Gastroesophageal sphincter (tissue), 4 donors: Measurements from ENCODE around the gene MT1E. TPM values are rescaled to one million over a fixed set of nuclear protein-coding genes. Genes with fewer than 3 reads are reported as not detected.

ENCODE experiments used
- ATAC-seq: fragments of 150-250 bp; one replicate; pipeline ENCODE4 v1.9.1; 2016; ENCODE audit warnings: mild to moderate bottlenecking, moderate library complexity
- H3K27ac ChIP-seq, 4 donors: fragments of 200-600 bp; sonication (generic) in 3 of 4; 1 replicate in 3 of 4; 2 replicates in 1 of 4; pipeline ENCODE4 v1.5.1; 2016 to 2019
- H3K27me3 ChIP-seq: fragments of 200-600 bp; sonication (generic); one replicate; pipeline ENCODE4 v1.5.1; 2019
- H3K36me3 ChIP-seq, 2 donors: fragments of 200-600 bp; sonication (generic); one replicate each; pipeline ENCODE4 v1.5.1; 2019; ENCODE audit warnings: control low read depth in 1 of 2
- H3K4me1 ChIP-seq, 3 donors: fragments of 200-600 bp; sonication (generic); 1 replicate in 2 of 3; 2 replicates in 1 of 3; pipeline ENCODE4 v1.5.1; 2016 to 2019; ENCODE audit warnings: control low read depth in 2 of 3
- H3K4me3 ChIP-seq, 2 donors: fragments of 200-600 bp; sonication (generic); one replicate each; pipeline ENCODE4 v1.5.1; 2019; ENCODE audit warnings: mild to moderate bottlenecking in 1 of 2, moderate library complexity in 1 of 2
- H3K9me3 ChIP-seq, 3 donors: fragments of 200-600 bp; sonication (generic); one replicate each; pipeline ENCODE4 v1.5.1; 2017 to 2019; ENCODE audit warnings: control low read depth in 2 of 3
- CTCF ChIP-seq, 4 experiments: fragments of 200-600 bp in 2 of 4; fragments of 450-650 bp in 2 of 4; sonication (generic) in 1 of 4; IDR thresholded peaks; one replicate each; pipeline ENCODE4 v1.5.1; 2017 to 2019; ENCODE audit warnings: antibody characterized with exemption in 4 of 4, mild to moderate bottlenecking in 2 of 4, moderate library complexity in 2 of 4
- EP300 ChIP-seq: sonication (generic); formaldehyde crosslinking; IDR thresholded peaks from one replicate; pipeline ENCODE4 v1.6.1; 2017; ENCODE audit warnings: antibody characterized with exemption, mild to moderate bottlenecking
- POLR2A ChIP-seq, 2 donors: fragments of 450-650 bp; IDR thresholded peaks; one replicate each; pipeline ENCODE4 v1.6.1; 2017; ENCODE audit warnings: antibody characterized with exemption in 2 of 2, mild to moderate bottlenecking in 2 of 2, moderate library complexity in 1 of 2
- POLR2AphosphoS5 ChIP-seq: sonication (generic); formaldehyde crosslinking; IDR thresholded peaks from one replicate; pipeline ENCODE4 v1.6.1; 2017; ENCODE audit warnings: antibody characterized with exemption
- WGBS, 2 donors: methylation state at CpG; one replicate each; pipeline ENCODE4 v1.1.5; 2018; ENCODE audit warnings: low coverage in 1 of 2; 5-methylcytosine and 5-hydroxymethylcytosine counted together
- total RNA-seq, 4 donors: library from RNA; depleted of rRNA; stranded (reverse); fragments of >200 nt; gene quantifications; one replicate each; pipeline ENCODE4 v1.1.0, GENCODE V29; 2016

Gene MT1E
- total RNA-seq, 4 donors from 2014 or later: 101 to 194 (median 144) TPM

GRCh38 chr16:56634715-56635440 lies 9.3 kb downstream of the MT1E start:
- Histone ChIP-seq H3K9me3 (no peaks in the 10 kb centered on the region), H3K36me3 (no peaks in the 10 kb centered on the region), H3K27ac (no peak overlapping the region), H3K27me3 (peaks cover 73% of the 10 kb centered on the region), H3K4me3 (peak overlapping the region in 1 of 2 donors; percentile 53), H3K4me1 (peaks cover 0 to 51% (median 16%) of the 10 kb centered on the region in 3 donors)
- TF ChIP-seq CTCF (IDR thresholded peaks at IDR 0.05) (no peak), POLR2A (IDR thresholded peaks at IDR 0.05) (peak in 1 of 2 donors; percentile 9), POLR2AphosphoS5 (no peak)
- 32 to 56% methylated on average over 1 to 10 of the region's 47 CpGs for WGBS, 2 donors
- no peak for ATAC-seq

GRCh38 chr16:56635441-56635967 lies 9.9 kb downstream of the MT1E start:
- Histone ChIP-seq H3K9me3 (no peaks in the 10 kb centered on the region), H3K27me3 (peaks cover 80% of the 10 kb centered on the region), H3K4me1 (peaks cover 0 to 51% (median 16%) of the 10 kb centered on the region in 3 donors), H3K36me3 (no peaks in the 10 kb centered on the region), H3K4me3 (peak overlapping the region in 1 of 2 donors; percentile 53), H3K27ac (no peak overlapping the region)
- WGBS, 2 donors: no CpG with 5 or more reads among the region's 40 CpGs
- no peak for TF ChIP-seq POLR2A (IDR thresholded peaks at IDR 0.05)
- no peak for TF ChIP-seq POLR2AphosphoS5
- no peak for TF ChIP-seq EP300
- TF ChIP-seq CTCF (IDR thresholded peaks at IDR 0.05): no peak
- ATAC-seq: no peak

DNA sequence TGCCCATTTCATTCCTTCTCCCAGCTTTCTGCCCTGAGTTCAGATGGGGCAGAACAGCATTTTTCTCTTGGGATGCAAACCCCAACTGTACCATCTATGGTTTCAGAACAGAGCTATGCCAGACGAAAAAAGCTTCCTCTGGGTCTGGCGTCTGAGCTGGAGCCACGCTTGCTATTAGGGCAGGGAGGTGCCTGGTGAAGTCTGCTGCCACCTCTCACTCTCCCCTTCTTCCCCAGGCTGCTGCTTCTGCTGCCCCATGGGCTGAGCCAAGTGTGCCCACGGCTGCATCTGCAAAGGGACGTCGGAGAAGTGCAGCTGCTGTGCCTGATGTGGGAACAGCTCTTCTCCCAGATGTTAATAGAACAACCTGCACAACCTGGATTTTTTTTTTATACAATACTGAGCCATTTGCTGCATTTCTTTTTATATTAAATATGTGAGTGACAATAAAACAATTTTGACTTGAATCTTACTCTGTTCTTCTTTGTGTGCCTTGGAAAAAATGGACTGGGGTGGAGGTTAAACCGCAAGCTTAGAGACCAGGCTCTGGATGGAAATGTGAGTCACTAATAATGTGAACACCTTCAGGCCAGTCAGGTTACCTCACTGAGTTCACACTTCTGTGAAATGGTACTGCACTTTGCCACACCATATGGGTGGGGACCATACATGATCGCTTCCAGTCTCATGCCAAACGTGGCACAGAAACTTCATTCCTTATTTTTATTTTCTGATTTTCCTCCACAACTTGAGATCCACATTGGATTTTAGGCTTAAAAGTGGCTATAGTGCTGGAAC lies 11.2 kb downstream of the MT1E start:
- Histone ChIP-seq H3K4me1 (peaks cover 0 to 47% (median 16%) of the 10 kb centered on the region in 3 donors), H3K27ac (no peak overlapping the region), H3K27me3 (peaks cover 92% of the 10 kb centered on the region), H3K36me3 (no peaks in the 10 kb centered on the region), H3K9me3 (no peaks in the 10 kb centered on the region), H3K4me3 (no peak overlapping the region)
- TF ChIP-seq POLR2A (IDR thresholded peaks at IDR 0.05) (no peak), POLR2AphosphoS5 (no peak), EP300 (no peak), CTCF (IDR thresholded peaks at IDR 0.05) (no peak)
- WGBS, 2 donors: 67 to 72% methylated on average over 4 to 6 of the region's 9 CpGs
- no peak for ATAC-seq

DNA sequence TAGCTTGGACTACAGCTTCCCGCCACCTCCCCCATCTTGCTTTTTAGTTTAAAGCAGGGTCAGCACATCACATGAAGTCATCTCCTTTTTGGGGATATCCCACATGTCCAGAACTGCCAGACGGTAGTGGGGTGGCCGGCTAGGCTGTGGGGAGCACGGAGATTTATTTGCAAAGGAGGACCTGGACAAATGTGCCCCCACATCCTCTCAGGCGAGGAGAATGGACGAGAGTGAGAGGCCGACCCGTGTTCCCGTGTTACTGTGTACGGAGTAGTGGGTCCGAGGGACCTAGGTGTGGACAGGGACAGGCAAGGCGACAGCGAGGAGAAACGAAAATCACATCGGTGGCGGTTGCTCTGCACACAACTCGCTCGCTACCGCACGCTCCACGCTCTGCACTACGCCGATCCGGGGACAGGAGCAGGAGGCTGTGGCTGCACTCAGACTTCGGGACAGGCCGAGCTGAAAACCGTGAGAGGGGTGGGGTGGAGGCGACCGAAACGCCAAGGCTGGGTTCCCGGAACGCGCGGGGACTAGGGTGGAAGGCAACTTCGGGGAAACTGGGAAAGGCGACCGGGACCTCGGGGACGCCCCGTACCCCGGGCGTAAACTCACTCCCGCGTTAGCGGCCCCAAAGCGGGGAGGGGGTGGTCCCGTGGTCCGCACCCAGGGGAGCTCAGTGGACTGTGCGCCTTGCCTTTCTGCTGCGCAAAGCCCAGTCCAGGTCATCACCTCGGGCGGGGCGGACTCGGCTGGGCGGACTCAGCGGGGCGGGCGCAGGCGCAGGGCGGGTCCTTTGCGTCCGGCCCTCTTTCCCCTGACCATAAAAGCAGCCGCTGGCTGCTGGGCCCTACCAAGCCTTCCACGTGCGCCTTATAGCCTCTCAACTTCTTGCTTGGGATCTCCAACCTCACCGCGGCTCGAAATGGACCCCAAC lies 12.5 kb downstream of the MT1E start, which contains the start of gene MT1A:
TSS of gene MT1A (plus strand) at position 853 of the 937 bp plus-strand sequence. CDS start at position 926, 73 bp downstream.
- H3K4me3 ChIP-seq: peak within 1 kb of the TSS; percentile 21 to 52
- no peaks in the 10 kb centered on the region for H3K36me3 ChIP-seq
- peaks cover 0 to 41% (median 16%) of the 10 kb centered on the region in 3 donors for H3K4me1 ChIP-seq
- peaks cover 91% of the 10 kb centered on the region for H3K27me3 ChIP-seq
- no peaks in the 10 kb centered on the region for H3K9me3 ChIP-seq
- peak; percentile 84 for ATAC-seq
- TF ChIP-seq CTCF (IDR thresholded peaks at IDR 0.05) (no peak), EP300 (no peak), POLR2AphosphoS5 (peak; percentile 71), POLR2A (IDR thresholded peaks at IDR 0.05) (peak; percentile 27 to 38)
- 13 to 20% methylated on average over 10 to 18 of the region's 68 CpGs for WGBS, 2 donors
- H3K27ac ChIP-seq: peak within 1 kb of the TSS in 3 of 4 donors; percentile 56 to 79 (median 72)
